Uterus (tissue), 2 donors: ENCODE data around the gene GRPEL2.

Source experiments
- CTCF ChIP-seq, 4 experiments: fragments of 200-600 bp in 2 of 4; fragments of 450-650 bp in 2 of 4; sonication (generic) in 2 of 4; IDR thresholded peaks; one replicate each; pipeline ENCODE4 v1.5.1; 2016 to 2019; ENCODE audit warnings: antibody characterized with exemption in 4 of 4, mild to moderate bottlenecking in 2 of 4, moderate library complexity in 1 of 4
- POLR2A ChIP-seq, 2 donors: fragments of 450-650 bp; IDR thresholded peaks; one replicate each; pipeline ENCODE4 v1.6.1; 2016; ENCODE audit warnings: antibody characterized with exemption in 2 of 2, mild to moderate bottlenecking in 1 of 2, moderate library complexity in 1 of 2

GRCh38 chr5:149348518-149348917 lies 3.2 kb downstream of the GRPEL2 start:
- TF ChIP-seq CTCF (IDR thresholded peaks at IDR 0.05), result no peak
- TF ChIP-seq POLR2A (IDR thresholded peaks at IDR 0.05), result no peak
